Ureter (tissue), 1 donor: ENCODE results near the gene PDK2. TPM values are rescaled to one million over a fixed set of nuclear protein-coding genes. Genes with fewer than 3 reads are reported as not detected.

Experiments
- DNase-seq: peaks from one replicate; pipeline ENCODE4 v3.0.0-alpha.2; 2020; ENCODE audit warnings: low spot score
- total RNA-seq: library from RNA; stranded (reverse); gene quantifications from one replicate; pipeline ENCODE4 v1.2.4, GENCODE V29; 2023
- donor health status: DM: yes; HTN: yes; CAD: no.

The PDK2 gene
- total RNA-seq, 1 donor from 2014 or later = 25.7 TPM

DNA sequence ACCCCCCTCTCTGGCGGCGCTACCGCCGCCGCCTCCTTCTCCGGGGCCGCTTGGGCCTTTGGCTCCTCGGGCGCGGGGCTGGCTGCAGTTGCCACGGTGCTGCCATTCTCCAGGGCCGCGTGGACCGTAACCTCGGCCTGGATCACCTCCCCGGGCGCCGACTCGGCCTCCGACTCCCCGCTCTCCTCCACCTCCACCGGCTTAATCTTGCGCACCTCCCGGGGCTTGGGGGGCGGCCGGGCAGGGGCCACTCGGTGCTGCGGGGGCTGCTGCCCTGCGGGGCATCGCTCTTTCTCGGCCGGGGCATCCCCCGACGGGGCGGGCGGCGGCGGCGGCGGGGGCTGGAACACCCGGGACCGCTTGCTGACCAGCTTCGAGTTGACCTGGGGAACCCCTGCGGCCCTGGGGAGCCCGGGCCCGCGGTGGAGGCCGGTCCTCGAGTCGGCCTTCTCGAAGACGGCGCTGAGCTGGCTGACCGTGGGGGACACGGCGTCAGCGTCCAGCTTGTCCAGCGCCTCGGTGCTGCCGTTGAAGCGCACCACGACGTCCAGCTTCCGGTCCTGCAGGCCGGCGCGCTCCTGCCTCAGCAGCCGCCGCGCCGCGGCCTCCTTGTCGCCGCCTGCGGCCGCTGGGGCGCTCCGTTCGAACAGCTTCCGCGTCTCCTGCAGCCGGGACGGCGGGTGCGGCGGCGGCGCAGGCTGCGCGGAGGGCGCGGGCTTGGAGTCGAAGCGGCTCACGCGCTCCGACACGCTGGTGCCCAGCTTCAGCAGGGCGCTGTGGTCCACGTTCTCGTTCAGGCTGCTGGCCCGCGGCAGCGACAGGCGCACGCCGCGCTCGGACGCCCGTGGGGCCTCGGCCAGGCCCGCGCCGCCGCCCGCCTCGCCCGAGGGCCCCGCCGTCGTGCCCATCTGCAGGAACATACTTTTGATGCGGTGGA lies 54.5 kb downstream of the PDK2 start:
- no peak for DNase-seq

DNA sequence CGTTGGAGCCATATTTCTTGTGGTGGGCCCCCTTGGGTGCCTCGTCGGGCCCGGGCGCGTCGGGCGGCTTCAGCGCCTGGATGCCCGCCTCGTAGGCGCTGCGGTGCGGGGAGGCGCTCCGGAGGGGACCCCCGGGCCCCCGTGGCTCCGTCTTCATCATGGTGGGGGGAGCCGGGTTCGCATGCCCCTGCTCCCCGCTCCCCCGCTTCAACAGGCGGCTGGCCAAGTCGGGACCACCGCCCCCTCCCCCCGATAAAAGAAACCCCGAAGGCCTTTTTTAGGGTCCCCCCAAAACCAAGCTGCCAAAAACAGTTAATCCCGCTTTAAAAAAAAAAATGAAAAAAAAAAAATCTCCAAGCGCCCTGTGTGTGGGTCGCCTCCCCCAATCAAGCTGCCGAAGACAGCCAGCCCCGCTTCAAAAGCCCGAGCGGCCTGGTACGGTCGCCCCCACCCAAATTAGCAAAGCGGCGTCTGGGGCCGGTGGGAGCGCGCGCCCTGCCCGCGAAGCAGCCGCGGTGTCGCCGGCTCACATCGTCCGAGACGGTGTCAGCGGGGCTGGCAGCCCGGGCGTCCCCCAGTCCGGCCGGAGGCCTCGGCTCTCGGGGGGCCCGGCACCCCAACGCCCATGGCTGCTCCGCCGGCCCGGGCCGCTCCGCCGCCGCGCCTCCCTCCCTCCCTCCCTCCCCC lies 55.3 kb downstream of the PDK2 start, which contains the start of gene PPP1R9B:
Gene PPP1R9B, minus strand, starts transcription at position 324 of the 687 bp plus-strand sequence. Its CDS starts 164 bp downstream, at position 160.
- no peak for DNase-seq

DNA sequence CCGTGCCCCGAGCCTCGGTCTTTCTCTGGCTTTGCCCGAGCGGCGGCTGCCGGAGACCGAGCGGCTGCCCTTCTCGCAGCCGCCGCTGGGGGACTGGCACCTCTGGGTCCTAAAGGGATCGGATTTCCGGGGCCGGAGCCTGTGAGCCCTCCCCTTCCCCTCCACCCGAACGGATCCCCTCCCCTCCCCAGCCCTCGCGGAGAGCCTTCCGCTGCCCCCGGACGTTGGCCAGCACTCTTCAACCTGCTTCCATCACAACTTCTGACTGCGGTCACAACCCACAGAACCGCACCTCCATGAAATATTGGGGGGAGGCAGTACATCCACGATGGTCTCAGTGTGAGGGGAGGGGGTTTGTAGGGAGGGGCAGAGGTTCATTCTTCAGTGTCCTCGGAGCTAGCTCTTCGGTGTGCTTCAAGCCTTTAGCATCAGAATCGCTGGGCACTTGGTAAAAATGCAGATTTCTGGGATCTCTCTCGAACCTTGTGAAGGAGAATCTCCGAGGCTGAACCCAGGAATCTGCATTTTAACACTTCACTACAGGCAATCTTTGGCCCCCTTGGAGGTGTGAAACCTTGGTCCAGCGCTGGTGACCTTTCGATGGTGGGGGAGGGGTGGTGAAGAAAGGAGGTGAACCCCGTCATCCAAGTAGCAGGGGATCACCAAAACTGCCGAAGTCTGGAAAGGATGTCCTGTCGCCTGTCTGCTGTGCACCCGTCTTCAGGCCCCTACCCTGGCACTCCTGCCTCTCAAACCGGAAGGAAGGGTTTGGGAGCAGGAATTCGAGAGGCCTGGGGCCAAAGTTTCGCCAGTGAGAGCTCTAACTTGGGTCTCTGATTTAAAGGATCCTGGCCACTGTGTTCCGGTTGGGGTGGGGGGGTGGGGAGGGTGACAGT lies 56.1 kb downstream of the PDK2 start:
- peak; percentile 92 for DNase-seq

DNA sequence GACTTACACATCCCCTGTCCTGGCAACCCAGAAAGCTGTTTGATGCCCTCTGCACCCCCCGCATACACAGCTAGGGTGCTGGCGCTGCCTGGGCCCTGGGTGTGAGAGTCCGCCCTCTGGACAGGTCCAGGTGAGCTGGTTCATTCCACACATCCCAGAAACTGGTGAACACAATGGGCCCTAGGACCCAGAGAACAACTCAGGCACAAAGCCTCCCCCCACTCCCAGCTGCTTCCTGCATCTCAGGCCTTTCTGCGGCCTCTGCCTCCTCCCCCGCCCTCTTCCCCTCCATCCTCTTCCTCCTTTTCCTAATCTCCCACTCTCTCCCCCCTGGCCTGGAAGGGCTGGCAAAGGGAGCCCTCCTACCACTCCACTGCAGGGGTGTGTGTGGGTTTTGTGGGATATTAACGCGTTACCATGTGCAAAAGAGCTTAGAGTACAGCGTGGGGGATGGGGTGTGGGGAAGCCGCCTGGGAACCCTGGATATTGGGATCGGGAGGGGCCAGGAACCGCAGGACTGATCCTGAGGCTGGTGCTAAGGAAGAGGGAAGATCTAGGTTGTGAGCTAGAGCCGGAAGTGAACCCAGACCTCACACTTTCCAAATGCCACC lies 56.9 kb downstream of the PDK2 start:
- DNase-seq = peak; percentile 89

DNA sequence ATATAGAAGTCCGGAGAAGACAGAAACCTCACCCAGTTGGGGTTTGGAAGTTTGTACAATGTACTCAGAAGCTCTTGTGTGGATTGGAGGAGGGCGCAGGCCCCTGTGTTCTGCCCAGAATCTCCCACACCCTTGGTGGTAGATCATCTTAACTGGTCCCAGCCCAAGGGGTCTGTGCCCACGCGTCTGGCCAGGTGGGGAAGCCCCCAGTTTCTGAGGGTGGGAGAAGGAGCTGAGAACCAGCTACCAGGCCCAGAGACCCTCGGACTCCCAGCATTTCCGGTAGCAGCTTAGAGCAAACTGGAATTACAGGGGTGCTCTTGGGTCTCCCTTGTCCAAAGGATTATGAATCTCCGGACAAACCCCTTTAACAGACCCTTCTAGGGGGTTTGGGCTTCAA lies 57.6 kb downstream of the PDK2 start:
- DNase-seq = no peak

DNA sequence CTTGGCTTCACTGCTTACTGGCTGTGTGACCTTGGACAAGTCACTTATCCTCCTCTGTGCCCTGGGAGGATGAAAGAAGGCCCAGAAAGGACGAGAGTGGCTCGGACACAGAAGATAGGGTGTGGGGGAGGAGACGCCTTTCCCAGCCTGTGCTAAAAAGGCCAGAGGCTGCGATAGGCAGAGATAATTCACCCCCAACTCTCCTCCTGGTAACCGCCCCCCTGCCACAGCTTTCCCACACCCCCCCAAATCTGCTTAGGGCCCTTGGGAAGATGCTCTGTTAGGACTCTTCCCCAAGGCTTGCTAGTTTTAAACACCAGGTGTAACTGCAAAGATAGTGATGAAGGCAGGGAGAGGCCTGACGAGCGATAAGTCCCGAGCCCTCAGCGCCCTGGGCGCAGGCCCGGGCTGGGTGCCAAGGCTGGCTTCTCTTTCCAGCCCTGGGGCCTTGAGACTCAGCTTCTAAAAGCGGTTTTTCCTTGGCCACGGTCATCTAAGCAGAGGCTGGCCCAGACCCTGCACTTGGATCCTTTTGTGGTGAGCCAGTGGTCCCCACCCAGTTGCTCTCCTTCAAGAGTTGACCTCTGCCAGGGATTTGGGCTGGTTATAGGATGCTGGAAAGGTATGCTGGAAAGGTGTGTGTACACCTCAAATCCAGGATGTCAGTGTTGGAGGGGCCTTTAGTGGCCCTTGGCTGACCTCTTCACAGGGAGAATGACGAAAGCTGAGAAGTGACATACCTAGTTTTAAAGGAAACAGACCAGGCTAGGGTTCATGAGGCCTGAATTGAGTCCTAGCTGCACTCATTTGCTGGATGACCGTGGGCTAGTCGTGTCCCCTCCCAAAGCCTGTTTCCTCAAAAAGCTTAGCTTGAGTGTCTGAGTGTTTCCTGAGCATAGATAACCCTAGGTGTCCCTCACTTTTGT lies 58.8 kb downstream of the PDK2 start:
- no peak for DNase-seq

DNA sequence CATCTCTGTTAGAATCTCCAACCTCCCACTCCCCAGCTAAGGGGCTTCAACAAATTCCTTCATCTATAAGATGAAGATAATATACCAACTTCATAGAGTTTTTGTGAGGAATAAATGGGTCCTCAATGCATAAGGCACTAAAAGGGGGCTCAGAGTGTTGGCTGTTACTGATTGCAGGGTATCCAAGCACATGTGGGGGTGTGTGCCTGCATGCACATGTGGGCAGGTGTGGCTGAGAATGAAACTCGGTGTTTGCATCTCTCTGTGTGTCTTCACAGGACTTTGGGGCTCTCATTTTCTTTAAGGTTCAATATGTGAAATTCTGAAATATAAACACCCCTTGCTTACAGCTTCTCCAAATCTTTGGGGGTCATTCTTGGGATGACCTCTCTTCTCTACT lies 59.5 kb downstream of the PDK2 start:
- DNase-seq = no peak

DNA sequence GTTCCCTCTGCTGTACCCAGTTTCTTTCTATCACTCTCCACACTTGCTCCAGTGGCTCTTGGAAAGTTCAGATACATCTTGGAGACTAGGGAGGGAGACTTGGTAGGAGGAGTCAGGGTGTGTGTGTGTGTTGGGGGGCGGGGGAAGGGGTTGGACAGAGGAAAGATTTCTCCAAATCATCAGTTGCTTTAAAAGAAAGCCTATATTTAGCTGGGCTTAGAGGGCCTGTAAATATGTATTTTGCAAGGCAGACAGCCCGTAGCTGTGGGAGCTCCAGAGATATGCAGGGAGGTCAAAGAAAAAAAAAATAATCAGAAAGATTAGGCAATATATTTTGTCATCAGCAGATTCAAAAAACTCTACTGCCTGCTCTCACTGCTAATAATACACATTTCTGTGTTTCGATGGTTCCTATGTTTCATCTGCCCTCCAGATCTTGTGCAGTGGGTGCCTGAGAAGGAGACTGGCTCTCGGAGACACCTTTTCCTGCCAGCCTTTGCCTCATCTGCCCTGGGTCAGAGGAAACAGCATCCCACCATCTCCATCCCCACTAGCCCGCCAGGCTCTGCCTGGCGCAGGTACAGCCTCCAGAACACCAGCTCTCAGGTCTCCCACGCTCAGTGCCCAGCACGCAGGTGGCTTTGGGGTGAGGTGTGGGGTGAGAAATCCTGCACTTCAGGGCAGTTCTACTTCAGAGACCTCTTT lies 60.1 kb downstream of the PDK2 start:
- DNase-seq = no peak

DNA sequence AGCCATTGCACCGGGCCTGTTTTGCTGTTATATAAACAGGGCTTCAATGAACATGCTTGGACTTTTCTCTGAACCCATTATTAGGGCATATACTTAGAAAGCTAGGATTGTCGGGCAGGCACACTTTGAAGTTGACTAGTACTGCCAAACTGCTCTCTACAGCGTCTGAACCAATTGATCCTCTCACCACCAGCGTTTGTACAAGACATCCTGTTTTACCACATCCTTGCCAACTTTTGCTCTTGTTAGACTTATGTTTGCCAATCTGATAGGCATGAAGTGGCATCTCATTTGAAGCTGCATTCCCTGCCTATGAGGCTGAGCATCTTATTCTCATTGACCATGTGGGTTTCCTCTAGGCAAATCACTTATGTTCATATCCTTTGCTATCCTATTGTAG lies 62.7 kb downstream of the PDK2 start:
- DNase-seq = no peak

DNA sequence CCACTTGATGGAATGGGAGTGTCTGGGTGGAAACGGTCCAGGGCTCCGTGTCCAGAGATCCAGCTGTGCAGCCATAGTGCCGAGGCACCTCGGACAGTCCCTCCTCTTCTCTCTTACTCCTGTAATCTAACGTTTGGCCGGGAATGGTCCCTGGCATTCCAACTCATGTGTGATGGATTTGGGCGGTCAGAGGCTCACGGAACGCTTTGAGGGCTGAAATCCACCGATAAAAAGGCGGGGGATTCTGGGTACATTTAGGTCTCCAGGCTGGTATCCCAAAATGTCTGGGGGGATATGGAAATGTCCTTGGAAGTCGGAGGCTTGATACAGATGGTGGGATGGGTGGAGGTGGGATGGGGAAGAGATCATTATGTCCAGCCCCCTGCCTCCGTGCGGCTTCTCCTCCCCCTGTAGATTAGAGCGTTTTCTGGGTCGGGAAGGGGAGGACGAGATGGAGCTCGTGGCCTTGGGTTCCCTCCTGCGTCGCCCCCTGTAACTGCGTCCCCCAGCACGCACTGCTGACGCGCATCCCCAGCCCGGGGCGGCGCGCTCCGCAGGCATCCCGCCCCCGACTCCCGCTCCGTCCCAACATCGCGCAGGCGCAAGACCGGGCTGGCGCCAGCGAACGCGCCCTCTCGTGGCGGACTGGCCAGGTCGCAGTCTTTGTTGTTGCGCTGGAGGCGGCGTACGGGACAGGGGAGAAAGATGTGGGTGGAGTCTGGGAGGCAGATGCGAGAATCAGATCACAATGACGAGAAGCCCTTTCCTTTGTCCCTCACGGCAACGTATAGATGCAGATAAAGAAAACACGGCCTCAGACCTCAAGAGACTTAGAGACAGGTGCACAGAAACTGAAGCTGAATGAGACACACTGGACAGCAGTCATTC lies 66.1 kb downstream of the PDK2 start:
- peak; percentile 93 for DNase-seq

Other genes starting within 250 kb of the PDK2 start
- gene TAC4, start 247.3 kb upstream of the PDK2 start, total RNA-seq = not detected
- 1.1 TPM for gene DLX4, start 126.2 kb upstream of the PDK2 start, total RNA-seq
- 1.1 TPM for gene DLX3, start 100.1 kb upstream of the PDK2 start, total RNA-seq
- gene ITGA3, start 39.2 kb upstream of the PDK2 start, total RNA-seq = 211 TPM
- gene SAMD14, start 34.8 kb downstream of the PDK2 start, total RNA-seq = 5.5 TPM
- gene PPP1R9B, start 55.3 kb downstream of the PDK2 start, total RNA-seq = 38.4 TPM
- gene SGCA, start 70.7 kb downstream of the PDK2 start, total RNA-seq = 16.9 TPM
- 331 TPM for gene COL1A1, start 106.3 kb downstream of the PDK2 start, total RNA-seq
- 3.0 TPM for gene TMEM92, start 179.1 kb downstream of the PDK2 start, total RNA-seq